HepG2 (cell line): Measurements from ENCODE around the gene KCNMB4. TPM values are rescaled to one million over a fixed set of nuclear protein-coding genes. Genes with fewer than 3 reads are reported as not detected.
A peak's percentile ranks its signal among the peaks of the same experiment; 100 is the strongest.

Source experiments
- ATAC-seq: fragments of 200-7000 bp; cut with Tn5 transposase; 3 replicates; pipeline ENCODE4 v1.9.1; 2020; ENCODE audit warnings: mild to moderate bottlenecking, moderate library complexity
- BruUV-seq: library from RNA; stranded (reverse); fragments of 400-500 nt; replicated peaks from 2 replicates; lab custom pipeline; 2021; lab: Mats Ljungman, UMichigan
- CTCF ChIA-PET: fragments of 300-600 bp; formaldehyde crosslinking; extraction: SDS; loops from one replicate; lab custom pipeline; 2021; ENCODE audit warnings: low total read pairs, inconsistent platforms, low intra/inter-chr PET ratio; lab: Yijun Ruan, JAX
- POLR2A ChIA-PET: fragments of 350-600 bp; sonication (Branson Sonifier 250); formaldehyde crosslinking; loops from one replicate; lab custom pipeline; 2020; ENCODE audit warnings: antibody characterized with exemption, inconsistent platforms; lab: Yijun Ruan, JAX
- DNase-seq: peaks from one replicate; pipeline ENCODE4 v3.0.0-alpha.2; 2015; ENCODE audit warnings: low spot score
- FAIRE-seq: peaks from 3 replicates; lab custom pipeline; 2011; peaks lifted over from hg19 to GRCh38; lab: Jason Lieb, UNC
- H2AFZ ChIP-seq: one replicate; pipeline ENCODE4 v1.6.1; 2011; ENCODE audit warnings: low read length, inconsistent platforms
- H3K27ac ChIP-seq: fragments of 300-600 bp; 3 replicates; pipeline ENCODE4 v1.8.0; 2011; ENCODE audit warnings: mixed run types, mild to moderate bottlenecking, mixed read lengths, low read length, inconsistent platforms; ENCODE audit not compliant: insufficient read depth; ENCODE audit errors: extremely low read length
- H3K27me3 ChIP-seq, 2 experiments: fragments of 200-600 bp in 1 of 2; 2 replicates in 1 of 2; 3 replicates in 1 of 2; pipeline versions ENCODE4 v1.6.0 to v1.8.0; 2011; ENCODE audit warnings: low read length in 2 of 2, mild to moderate bottlenecking in 2 of 2, moderate library complexity in 2 of 2, inconsistent platforms in 1 of 2; ENCODE audit not compliant: insufficient read depth in 2 of 2, control insufficient read depth in 1 of 2
- H3K36me3 ChIP-seq, 2 experiments: fragments of 200-600 bp in 1 of 2; replicated peaks in 1 of 2; 2 replicates in 1 of 2; 3 replicates in 1 of 2; pipeline versions ENCODE4 v1.5.1 to v1.8.0; 2011; ENCODE audit warnings: low read length in 2 of 2, inconsistent platforms in 1 of 2; ENCODE audit not compliant: insufficient read depth in 2 of 2, control insufficient read depth in 1 of 2
- H3K4me1 ChIP-seq: 2 replicates; pipeline ENCODE4 v1.5.1; 2012; ENCODE audit warnings: low read length, inconsistent platforms; ENCODE audit not compliant: insufficient read depth
- H3K4me2 ChIP-seq: 2 replicates; pipeline ENCODE4 v1.6.0; 2011; ENCODE audit warnings: low read depth, low read length, inconsistent platforms
- H3K4me3 ChIP-seq, 3 experiments: fragments of 200-600 bp in 1 of 3; sonication (generic), shearing (Covaris generic) in 1 of 3; replicated peaks in 1 of 3; 2 replicates each; pipeline ENCODE4 v1.5.1; 2011 to 2016; ENCODE audit warnings: low read length in 3 of 3, inconsistent platforms in 2 of 3, low read depth in 2 of 3, mild to moderate bottlenecking in 2 of 3, control low read depth in 1 of 3, mixed read lengths in 1 of 3; ENCODE audit not compliant: insufficient read depth in 1 of 3
- H3K79me2 ChIP-seq: one replicate; pipeline ENCODE4 v1.6.1; 2011; ENCODE audit warnings: low read length, inconsistent platforms; ENCODE audit not compliant: insufficient read depth
- H3K9ac ChIP-seq: 2 replicates; pipeline ENCODE4 v1.6.0; 2011; ENCODE audit warnings: mild to moderate bottlenecking, low read depth, low read length, inconsistent platforms; ENCODE audit not compliant: insufficient read depth
- H3K9me3 ChIP-seq: 2 replicates; pipeline ENCODE4 v1.5.1; 2012; ENCODE audit warnings: mild to moderate bottlenecking, low read length
- H4K20me1 ChIP-seq: 2 replicates; pipeline ENCODE4 v1.6.0; 2011; ENCODE audit warnings: inconsistent platforms, mild to moderate bottlenecking, low read length, moderate library complexity; ENCODE audit not compliant: insufficient read depth
- ARHGAP35 ChIP-seq: sonication (generic); formaldehyde crosslinking; IDR thresholded peaks from 2 replicates; pipeline ENCODE4 v1.9.0; 2022; ENCODE audit warnings: mild to moderate bottlenecking, inconsistent platforms, moderate library complexity, missing genetic modification reagents, borderline replicate concordance
- CREB1 ChIP-seq, 2 experiments: fragments of 450-650 bp in 1 of 2; IDR thresholded peaks; 2 replicates each; pipeline ENCODE4 v1.6.1; 2016 to 2017; ENCODE audit warnings: control low read depth in 1 of 2, mild to moderate bottlenecking in 1 of 2, missing compliant biosample characterization in 1 of 2, missing genetic modification characterization in 1 of 2
- NFKBIZ ChIP-seq: IDR thresholded peaks from 2 replicates; pipeline ENCODE4 v1.6.1; 2018; ENCODE audit warnings: missing genetic modification reagents, missing compliant biosample characterization
- ZFP82 ChIP-seq: sonication (generic); formaldehyde crosslinking; IDR thresholded peaks from 2 replicates; pipeline ENCODE4 v1.5.1; 2020; ENCODE audit warnings: mild to moderate bottlenecking, missing genetic modification reagents, borderline replicate concordance
- ZNF572 ChIP-seq: sonication (generic); formaldehyde crosslinking; IDR thresholded peaks from 2 replicates; pipeline ENCODE4 v1.5.1; 2020; ENCODE audit warnings: mild to moderate bottlenecking, missing genetic modification reagents
- in situ Hi-C: cut with HindIII; loops from 2 replicates; pipeline ENCODE4 v1.10.0; 2017; ENCODE audit warnings: low pct_unique_long_range_greater_than_20kb; ENCODE audit not compliant: extremely low pct_ligation_motif_present
- intact Hi-C: fragments of 100-400 bp; cut with micrococcal nuclease; formaldehyde crosslinking; loops from one replicate; pipeline ENCODE4 v1.10.0; 2022; ENCODE audit not compliant: unreplicated experiment
- polyA plus RNA-seq, 8 experiments: library from polyadenylated mRNA; depleted of rRNA in 3 of 8; stranded (reverse) in 7 of 8; unstranded in 1 of 8; fragments of >200 nt; fragmentation: Illumina TruSeq in 4 of 8; extraction: Trizol in 4 of 8; gene quantifications; 2 replicates each; pipeline versions ENCODE4 v1.2.1 to v1.2.3, GENCODE V29; 2011 to 2016; ENCODE audit warnings: low read depth in 4 of 8, missing spikeins in 1 of 8, mixed read lengths in 1 of 8; ENCODE audit not compliant: insufficient read depth in 1 of 8
- total RNA-seq, 5 experiments: library from RNA; depleted of rRNA; stranded (reverse); fragments of >200 nt; fragmentation: Illumina TruSeq; extraction: Trizol; gene quantifications; 2 replicates each; pipeline ENCODE4 v1.2.3, GENCODE V29; 2016; ENCODE audit warnings: low read depth in 1 of 5
- TF ChIP-seq, protein P1 (sequence below): sonication (generic); formaldehyde crosslinking; IDR thresholded peaks from 2 replicates; pipeline ENCODE4 v1.4.0; 2020; ENCODE audit warnings: missing genetic modification reagents, borderline replicate concordance

KCNMB4 gene
- total and polyA plus RNA-seq, 2 of the 13 experiments (the other 11 are each of a cell fraction or from before 2014, with no cell fraction given), result 0.67 to 0.84 TPM

DNA sequence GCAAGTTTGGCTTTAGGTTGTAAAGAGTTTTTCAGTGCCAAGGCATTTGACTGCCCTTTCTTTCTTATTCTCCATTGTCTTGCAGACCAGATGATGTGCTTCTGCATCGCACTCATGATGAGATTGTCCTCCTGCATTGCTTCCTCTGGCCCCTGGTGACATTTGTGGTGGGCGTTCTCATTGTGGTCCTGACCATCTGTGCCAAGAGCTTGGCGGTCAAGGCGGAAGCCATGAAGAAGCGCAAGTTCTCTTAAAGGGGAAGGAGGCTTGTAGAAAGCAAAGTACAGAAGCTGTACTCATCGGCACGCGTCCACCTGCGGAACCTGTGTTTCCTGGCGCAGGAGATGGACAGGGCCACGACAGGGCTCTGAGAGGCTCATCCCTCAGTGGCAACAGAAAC, 64.3 kb downstream of the KCNMB4 start (continued):
- TF ChIP-seq, protein P1, sequence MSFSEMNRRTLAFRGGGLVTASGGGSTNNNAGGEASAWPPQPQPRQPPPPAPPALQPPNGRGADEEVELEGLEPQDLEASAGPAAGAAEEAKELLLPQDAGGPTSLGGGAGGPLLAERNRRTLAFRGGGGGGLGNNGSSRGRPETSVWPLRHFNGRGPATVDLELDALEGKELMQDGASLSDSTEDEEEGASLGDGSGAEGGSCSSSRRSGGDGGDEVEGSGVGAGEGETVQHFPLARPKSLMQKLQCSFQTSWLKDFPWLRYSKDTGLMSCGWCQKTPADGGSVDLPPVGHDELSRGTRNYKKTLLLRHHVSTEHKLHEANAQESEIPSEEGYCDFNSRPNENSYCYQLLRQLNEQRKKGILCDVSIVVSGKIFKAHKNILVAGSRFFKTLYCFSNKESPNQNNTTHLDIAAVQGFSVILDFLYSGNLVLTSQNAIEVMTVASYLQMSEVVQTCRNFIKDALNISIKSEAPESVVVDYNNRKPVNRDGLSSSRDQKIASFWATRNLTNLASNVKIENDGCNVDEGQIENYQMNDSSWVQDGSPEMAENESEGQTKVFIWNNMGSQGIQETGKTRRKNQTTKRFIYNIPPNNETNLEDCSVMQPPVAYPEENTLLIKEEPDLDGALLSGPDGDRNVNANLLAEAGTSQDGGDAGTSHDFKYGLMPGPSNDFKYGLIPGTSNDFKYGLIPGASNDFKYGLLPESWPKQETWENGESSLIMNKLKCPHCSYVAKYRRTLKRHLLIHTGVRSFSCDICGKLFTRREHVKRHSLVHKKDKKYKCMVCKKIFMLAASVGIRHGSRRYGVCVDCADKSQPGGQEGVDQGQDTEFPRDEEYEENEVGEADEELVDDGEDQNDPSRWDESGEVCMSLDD (CRISPR knock-in tag), result no peak

DNA sequence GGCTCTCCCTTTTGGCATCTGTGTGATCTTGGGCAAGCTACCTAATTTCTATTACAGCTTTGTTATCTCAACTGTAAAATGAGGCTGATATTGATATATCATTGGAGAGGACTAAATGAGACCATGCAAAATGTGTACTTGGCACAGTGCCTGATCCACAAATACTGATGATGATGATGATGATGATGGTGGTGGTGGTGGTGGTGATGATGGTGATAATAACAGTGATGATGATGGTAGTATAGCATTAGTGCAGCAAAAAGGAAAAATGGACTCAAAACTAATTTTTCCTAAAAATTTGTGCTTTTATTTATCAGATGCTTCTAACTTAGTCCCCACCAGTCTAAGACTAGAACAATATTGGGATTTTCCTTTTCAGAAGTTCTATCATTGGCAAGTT, 70.7 kb downstream of the KCNMB4 start:
- no peak for FAIRE-seq
- in situ Hi-C loops (no loop called here), intact Hi-C loops (no loop called here)

More for the DNA sequence above, 70.7 kb downstream of the KCNMB4 start:
- Histone ChIP-seq H2AFZ (no peak overlapping the region), H3K4me1 (no peaks in the 10 kb centered on the region), H3K4me2 (no peak overlapping the region), H4K20me1 (no peaks in the 10 kb centered on the region), H3K4me3 (no peak overlapping the region), H3K27me3 (no peaks in the 10 kb centered on the region), H3K79me2 (no peaks in the 10 kb centered on the region), H3K9ac (no peak overlapping the region), H3K9me3 (peaks cover 6% of the 10 kb centered on the region), H3K27ac (no peak overlapping the region), H3K36me3 (no peaks in the 10 kb centered on the region)
- TF ChIP-seq ZNF572, result no peak
- no peak for TF ChIP-seq NFKBIZ (CRISPR knock-in tag)
- no peak for TF ChIP-seq ARHGAP35 (CRISPR knock-in tag)
- TF ChIP-seq CREB1 (IDR thresholded peaks at IDR 0.05), result peak; percentile 71
- no peak for TF ChIP-seq CREB1 (CRISPR knock-in tag; IDR thresholded peaks at IDR 0.05)
- no peak for TF ChIP-seq ZFP82 (CRISPR knock-in tag)
- no peak for ATAC-seq
- no peak for DNase-seq
- POLR2A ChIA-PET, result no interaction called here
- no TSS peak for BruUV-seq
- CTCF ChIA-PET, result no interaction called here
